MM.1S (cell line): Measurements from ENCODE around the gene IFRD2.

Experiments used
- DNase-seq: peaks from one replicate; pipeline ENCODE4 v3.0.0-alpha.2; 2015
- H2AFZ ChIP-seq: fragments of 300-600 bp; sonication (generic); 2 replicates; pipeline ENCODE4 v1.6.0; 2016; ENCODE audit warnings: antibody characterized with exemption, low read length
- H3F3A ChIP-seq: fragments of 300-600 bp; sonication (generic); 2 replicates; pipeline ENCODE4 v1.6.1; 2016; ENCODE audit warnings: mild to moderate bottlenecking, antibody characterized with exemption, low read length, moderate library complexity, mixed read lengths; ENCODE audit not compliant: insufficient read depth
- H3K27ac ChIP-seq: fragments of 300-600 bp; sonication (generic); 2 replicates; pipeline ENCODE4 v1.5.1; 2016; ENCODE audit warnings: mild to moderate bottlenecking, low read length
- H3K27me3 ChIP-seq: fragments of 300-600 bp; sonication (generic); replicated peaks from 2 replicates; pipeline ENCODE4 v1.6.0; 2016; ENCODE audit warnings: low read length; ENCODE audit not compliant: insufficient read depth
- H3K36me3 ChIP-seq: fragments of 300-600 bp; sonication (generic); replicated peaks from 2 replicates; pipeline ENCODE4 v1.6.1; 2016; ENCODE audit warnings: mild to moderate bottlenecking, low read length, mixed read lengths; ENCODE audit not compliant: insufficient read depth
- H3K4me1 ChIP-seq: fragments of 300-600 bp; sonication (generic); 2 replicates; pipeline ENCODE4 v1.6.1; 2016; ENCODE audit warnings: low read length, mixed read lengths
- H3K4me2 ChIP-seq: fragments of 300-600 bp; sonication (generic); 2 replicates; pipeline ENCODE4 v1.6.0; 2016; ENCODE audit warnings: low read depth, low read length
- H3K4me3 ChIP-seq: fragments of 300-600 bp; sonication (generic); 2 replicates; pipeline ENCODE4 v1.5.1; 2016; ENCODE audit warnings: low read length, mixed read lengths
- H3K79me2 ChIP-seq: fragments of 300-600 bp; sonication (generic); 2 replicates; pipeline ENCODE4 v1.6.1; 2016; ENCODE audit warnings: mixed run types, low read length, mixed read lengths
- H3K9ac ChIP-seq: fragments of 300-600 bp; sonication (generic); 2 replicates; pipeline ENCODE4 v1.6.1; 2016; ENCODE audit warnings: low read length, mixed read lengths
- H3K9me2 ChIP-seq: fragments of 300-600 bp; sonication (generic); replicated peaks from 2 replicates; pipeline ENCODE4 v1.6.1; 2016; ENCODE audit warnings: mild to moderate bottlenecking, low read length, mixed read lengths; ENCODE audit not compliant: insufficient read depth
- H3K9me3 ChIP-seq: fragments of 300-600 bp; sonication (generic); replicated peaks from 2 replicates; pipeline ENCODE4 v1.6.1; 2016; ENCODE audit warnings: mild to moderate bottlenecking, low read length, mixed read lengths; ENCODE audit not compliant: insufficient read depth
- H4K20me1 ChIP-seq: fragments of 300-600 bp; sonication (generic); 2 replicates; pipeline ENCODE4 v1.6.1; 2016; ENCODE audit warnings: mild to moderate bottlenecking, low read length, moderate library complexity, mixed read lengths; ENCODE audit not compliant: insufficient read depth
- CTCF ChIP-seq: fragments of 300-600 bp; sonication (generic); IDR thresholded peaks from 2 replicates; pipeline ENCODE4 v1.5.1; 2016; ENCODE audit warnings: antibody characterized with exemption, low read length, mixed read lengths
- EZH2 ChIP-seq: fragments of 300-600 bp; sonication (generic); optimal IDR thresholded peaks from 2 replicates; pipeline ENCODE3; 2017; ENCODE audit warnings: low read depth, mild to moderate bottlenecking, antibody characterized with exemption, low read length, mixed read lengths
- EZH2phosphoT487 ChIP-seq: fragments of 300-600 bp; sonication (generic); IDR thresholded peaks from 2 replicates; pipeline ENCODE4 v1.6.1; 2018; ENCODE audit warnings: antibody characterized with exemption, low read length

Gene IFRD2

GRCh38 chr3:50250514-50250913 lies 41.7 kb downstream of the IFRD2 start:
- Histone ChIP-seq H3K27ac (no peak overlapping the region), H3K4me2 (no peak overlapping the region)

GRCh38 chr3:50249457-50249856 lies 42.8 kb downstream of the IFRD2 start:
- no peak overlapping the region for H2AFZ ChIP-seq
- peaks cover 75% of the 10 kb centered on the region for H3K79me2 ChIP-seq
- no peak for DNase-seq
- H4K20me1 ChIP-seq: peaks cover 9% of the 10 kb centered on the region; the same call in 1 of the 2 replicates
- H3F3A ChIP-seq: peaks cover 21% of the 10 kb centered on the region
- no peaks in the 10 kb centered on the region for H3K27me3 ChIP-seq
- no peak overlapping the region for H3K9ac ChIP-seq
- no peaks in the 10 kb centered on the region for H3K36me3 ChIP-seq
- H3K9me2 ChIP-seq: no peaks in the 10 kb centered on the region
- TF ChIP-seq CTCF: no peak
- TF ChIP-seq EZH2: no peak
- TF ChIP-seq EZH2phosphoT487: no peak
- peaks cover 13% of the 10 kb centered on the region for H3K4me1 ChIP-seq
- H3K4me3 ChIP-seq: no peak overlapping the region
- no peaks in the 10 kb centered on the region for H3K9me3 ChIP-seq
- no peak overlapping the region for H3K27ac ChIP-seq
- no peak overlapping the region for H3K4me2 ChIP-seq

More at GRCh38 chr3:50250514-50250913, 41.7 kb downstream of the IFRD2 start:
- H3F3A ChIP-seq: peaks cover 18% of the 10 kb centered on the region
- peaks cover 13% of the 10 kb centered on the region for H3K4me1 ChIP-seq
- no peak overlapping the region for H2AFZ ChIP-seq
- no peak for TF ChIP-seq CTCF
- TF ChIP-seq EZH2: no peak
- TF ChIP-seq EZH2phosphoT487: no peak
- no peak for DNase-seq
- no peaks in the 10 kb centered on the region for H3K36me3 ChIP-seq
- H3K79me2 ChIP-seq: peaks cover 66% of the 10 kb centered on the region
- no peaks in the 10 kb centered on the region for H3K9me3 ChIP-seq
- H3K27me3 ChIP-seq: no peaks in the 10 kb centered on the region
- H4K20me1 ChIP-seq: peaks cover 9% of the 10 kb centered on the region; the same call in 1 of the 2 replicates
- H3K9ac ChIP-seq: no peak overlapping the region
- no peaks in the 10 kb centered on the region for H3K9me2 ChIP-seq
- H3K4me3 ChIP-seq: no peak overlapping the region

GRCh38 chr3:50248387-50248786 lies 43.8 kb downstream of the IFRD2 start:
- no peak for DNase-seq
- H3K4me1 ChIP-seq: peaks cover 13% of the 10 kb centered on the region
- no peaks in the 10 kb centered on the region for H3K36me3 ChIP-seq
- H3K79me2 ChIP-seq: peaks cover 83% of the 10 kb centered on the region
- H3F3A ChIP-seq: peaks cover 21% of the 10 kb centered on the region
- H3K27ac ChIP-seq: no peak overlapping the region
- H2AFZ ChIP-seq: no peak overlapping the region
- H4K20me1 ChIP-seq: peaks cover 9% of the 10 kb centered on the region; the same call in 1 of the 2 replicates
- H3K27me3 ChIP-seq: no peaks in the 10 kb centered on the region
- no peaks in the 10 kb centered on the region for H3K9me2 ChIP-seq
- H3K4me3 ChIP-seq: no peak overlapping the region
- H3K9ac ChIP-seq: no peak overlapping the region
- H3K4me2 ChIP-seq: no peak overlapping the region
- H3K9me3 ChIP-seq: no peaks in the 10 kb centered on the region
- TF ChIP-seq CTCF (no peak), EZH2phosphoT487 (no peak), EZH2 (no peak)
